ENCODE measurements around the gene EEF2K.

DNA sequence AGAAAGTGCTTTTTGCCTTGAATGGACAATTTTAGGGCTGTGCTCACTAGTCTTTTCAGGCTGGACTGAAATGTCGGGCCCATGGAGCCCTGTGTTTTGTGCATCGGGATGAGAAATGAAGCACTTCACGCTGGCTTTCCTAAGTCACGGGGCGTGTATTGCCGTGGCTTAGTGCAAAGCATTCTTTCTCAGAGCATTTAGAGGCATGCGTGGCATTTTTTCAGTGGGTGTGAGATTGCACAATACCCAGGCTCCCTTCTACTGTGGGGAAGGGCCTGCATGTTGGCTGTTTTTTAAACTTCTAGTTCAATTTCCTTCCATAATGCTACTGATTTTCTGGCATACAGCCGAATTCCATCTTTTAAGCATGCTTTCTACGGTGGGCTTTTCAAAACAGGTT, 78.6 kb downstream of the EEF2K start:
- TF ChIP-seq ZNF274 (IDR thresholded peaks at IDR 0.05; ENCODE audit: low read depth, low read length) (no peak), YY1 (IDR thresholded peaks at IDR 0.05; ENCODE audit: insufficient read depth, insufficient read length) (no peak)

Measured in NT2/D1 (cell line).